OCI-LY7 (cell line): ENCODE measurements around the gene CDKAL1. TPM values are rescaled to one million over a fixed set of nuclear protein-coding genes. Genes with fewer than 3 reads are reported as not detected.

Source experiments
- BruUV-seq: library from RNA; stranded (reverse); fragments of 400-500 nt; replicated peaks from 2 replicates; lab custom pipeline; 2021; lab: Mats Ljungman, UMichigan
- CTCF ChIA-PET: fragments of 300-600 bp; sonication (Branson Sonifier 250); formaldehyde crosslinking; loops from one replicate; lab custom pipeline; 2022; ENCODE audit warnings: antibody characterized with exemption; ENCODE audit not compliant: unreplicated experiment; lab: Charles Lee
- POLR2A ChIA-PET: fragments of 300-600 bp; sonication (Branson Sonifier 250); formaldehyde crosslinking; loops from one replicate; lab custom pipeline; 2022; ENCODE audit warnings: antibody characterized with exemption; lab: Charles Lee
- DNase-seq: peaks from one replicate; pipeline ENCODE4 v3.0.0-alpha.2; 2015; ENCODE audit warnings: low spot score
- H2AFZ ChIP-seq: fragments of 200-600 bp; sonication (generic), shearing (Covaris generic); 2 replicates; pipeline ENCODE4 v1.6.1; 2014; ENCODE audit warnings: mild to moderate bottlenecking, antibody characterized with exemption, low read length, moderate library complexity
- H3K27ac ChIP-seq: fragments of 200-600 bp; sonication (generic); 2 replicates; pipeline ENCODE4 v1.5.1; 2014; ENCODE audit warnings: mixed run types, low read depth, mild to moderate bottlenecking, moderate library complexity, low read length, inconsistent platforms; ENCODE audit not compliant: poor library complexity, severe bottlenecking
- H3K36me3 ChIP-seq: fragments of 200-600 bp; sonication (generic); 2 replicates; pipeline ENCODE4 v1.6.1; 2014; ENCODE audit warnings: mild to moderate bottlenecking, antibody characterized with exemption, low read length, moderate library complexity, mixed read lengths; ENCODE audit not compliant: insufficient read depth
- H3K4me1 ChIP-seq: fragments of 200-600 bp; sonication (generic); 2 replicates; pipeline ENCODE4 v1.5.1; 2014; ENCODE audit warnings: mild to moderate bottlenecking, low read length; ENCODE audit not compliant: insufficient read depth, poor library complexity, severe bottlenecking
- H3K4me2 ChIP-seq: fragments of 200-600 bp; sonication (generic); 2 replicates; pipeline ENCODE4 v1.6.1; 2014; ENCODE audit warnings: mild to moderate bottlenecking, low read length
- H3K4me3 ChIP-seq: fragments of 200-600 bp; sonication (generic); 2 replicates; pipeline ENCODE4 v1.5.1; 2014; ENCODE audit warnings: mild to moderate bottlenecking, low read depth, low read length; ENCODE audit not compliant: poor library complexity, severe bottlenecking
- H3K79me2 ChIP-seq: fragments of 200-600 bp; sonication (generic); 2 replicates; pipeline ENCODE4 v1.6.1; 2016; ENCODE audit warnings: low read depth, mild to moderate bottlenecking, low read length, moderate library complexity, mixed read lengths; ENCODE audit not compliant: insufficient read depth
- H3K9me2 ChIP-seq: fragments of 200-600 bp; sonication (generic); 2 replicates; pipeline ENCODE4 v1.6.1; 2016; ENCODE audit warnings: mild to moderate bottlenecking, low read length, mixed read lengths; ENCODE audit not compliant: insufficient read depth
- H3K9me3 ChIP-seq: fragments of 200-600 bp; sonication (generic); 2 replicates; pipeline ENCODE4 v1.6.1; 2014; ENCODE audit warnings: mild to moderate bottlenecking, mixed run types, low read length, mixed read lengths
- H4K20me1 ChIP-seq: fragments of 200-600 bp; sonication (generic); 2 replicates; pipeline ENCODE4 v1.6.1; 2014; ENCODE audit warnings: mild to moderate bottlenecking, antibody characterized with exemption, low read length, moderate library complexity, mixed read lengths; ENCODE audit not compliant: insufficient read depth
- EZH2phosphoT487 ChIP-seq: fragments of 200-600 bp; sonication (generic); IDR thresholded peaks from 2 replicates; pipeline ENCODE4 v1.6.1; 2018; ENCODE audit warnings: low read depth, borderline replicate concordance, mild to moderate bottlenecking, mixed run types, antibody characterized with exemption, low read length, moderate library complexity, mixed read lengths
- intact Hi-C: fragments of 100-400 bp; cut with micrococcal nuclease; formaldehyde crosslinking; loops from one replicate; pipeline ENCODE4 v1.10.0; 2022; ENCODE audit not compliant: unreplicated experiment
- total RNA-seq, 2 experiments: library from RNA; depleted of rRNA in 1 of 2; stranded (reverse); fragments of >200 nt in 1 of 2; shearing (Covaris generic) in 1 of 2; gene quantifications; 2 replicates each; pipeline ENCODE4 v1.2.3, GENCODE V29; 2014 to 2022
- TF ChIP-seq, protein P1 (sequence below): fragments of 200-600 bp; sonication (generic); conservative IDR thresholded peaks from 2 replicates; pipeline ENCODE4 v1.5.1; 2014; ENCODE audit warnings: mild to moderate bottlenecking, antibody characterized with exemption, low read length, moderate library complexity, mixed read lengths

Gene CDKAL1
- total RNA-seq, 2 experiments from 2014 or later, result 19.9 to 21.1 TPM

DNA sequence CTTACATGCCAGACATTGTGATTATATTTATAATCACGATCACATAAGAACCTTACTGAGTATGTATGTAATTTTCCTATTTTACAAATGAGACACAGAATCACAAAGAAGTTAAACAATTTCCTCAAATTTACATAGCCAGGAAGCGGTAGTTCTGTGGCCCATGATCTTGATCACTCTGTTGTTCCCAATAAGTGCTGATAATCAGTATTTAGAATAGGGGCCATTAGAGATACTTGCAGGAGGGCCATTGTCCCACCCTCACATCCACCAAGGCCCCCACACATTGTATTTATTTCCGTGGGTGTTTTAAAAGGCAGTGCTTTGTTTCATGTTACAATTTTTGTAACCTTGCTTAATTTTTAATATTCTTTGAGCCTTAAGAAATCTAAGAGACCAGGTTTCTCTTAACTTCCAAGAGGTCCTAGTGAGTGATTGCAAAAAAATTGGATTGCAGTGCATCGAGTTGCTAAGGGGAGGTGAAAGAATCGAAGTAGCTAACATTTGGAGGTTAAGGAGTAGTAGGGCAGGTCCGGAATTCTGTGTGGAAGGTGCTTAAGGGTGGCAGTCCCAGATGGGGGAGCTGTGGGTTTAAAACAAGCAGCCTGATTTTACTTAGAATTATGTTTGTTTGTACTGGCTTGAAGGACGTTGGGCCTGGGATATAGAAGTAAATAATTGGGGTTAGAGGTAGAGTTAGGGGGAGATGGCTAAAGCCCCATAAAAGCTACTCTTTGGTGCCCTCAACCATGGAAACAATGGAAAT is 339.4 kb downstream of the CDKAL1 start:
- Histone ChIP-seq H3K79me2 (no peaks in the 10 kb centered on the region), H3K9me2 (no peaks in the 10 kb centered on the region), H3K4me1 (no peaks in the 10 kb centered on the region), H4K20me1 (no peaks in the 10 kb centered on the region), H2AFZ (no peak overlapping the region), H3K4me2 (no peak overlapping the region), H3K9me3 (no peaks in the 10 kb centered on the region), H3K36me3 (no peaks in the 10 kb centered on the region), H3K4me3 (no peak overlapping the region), H3K27ac (no peak overlapping the region)
- DNase-seq, result no peak
- BruUV-seq, result no TSS peak
- TF ChIP-seq, protein P1, sequence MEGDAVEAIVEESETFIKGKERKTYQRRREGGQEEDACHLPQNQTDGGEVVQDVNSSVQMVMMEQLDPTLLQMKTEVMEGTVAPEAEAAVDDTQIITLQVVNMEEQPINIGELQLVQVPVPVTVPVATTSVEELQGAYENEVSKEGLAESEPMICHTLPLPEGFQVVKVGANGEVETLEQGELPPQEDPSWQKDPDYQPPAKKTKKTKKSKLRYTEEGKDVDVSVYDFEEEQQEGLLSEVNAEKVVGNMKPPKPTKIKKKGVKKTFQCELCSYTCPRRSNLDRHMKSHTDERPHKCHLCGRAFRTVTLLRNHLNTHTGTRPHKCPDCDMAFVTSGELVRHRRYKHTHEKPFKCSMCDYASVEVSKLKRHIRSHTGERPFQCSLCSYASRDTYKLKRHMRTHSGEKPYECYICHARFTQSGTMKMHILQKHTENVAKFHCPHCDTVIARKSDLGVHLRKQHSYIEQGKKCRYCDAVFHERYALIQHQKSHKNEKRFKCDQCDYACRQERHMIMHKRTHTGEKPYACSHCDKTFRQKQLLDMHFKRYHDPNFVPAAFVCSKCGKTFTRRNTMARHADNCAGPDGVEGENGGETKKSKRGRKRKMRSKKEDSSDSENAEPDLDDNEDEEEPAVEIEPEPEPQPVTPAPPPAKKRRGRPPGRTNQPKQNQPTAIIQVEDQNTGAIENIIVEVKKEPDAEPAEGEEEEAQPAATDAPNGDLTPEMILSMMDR, result 0 out of 2 replicates have a peak, but pooled peaks have one; percentile 10
- TF ChIP-seq EZH2phosphoT487, result no peak
- intact Hi-C loops, result no loop called here
- POLR2A ChIA-PET, result interaction anchor here (0.6 to 0.9 kb wide), 2 partner anchors 11 to 672 kb away, joined by 3 read pairs; no protein-coding TSS in a partner anchor
- CTCF ChIA-PET, result no interaction called here

DNA sequence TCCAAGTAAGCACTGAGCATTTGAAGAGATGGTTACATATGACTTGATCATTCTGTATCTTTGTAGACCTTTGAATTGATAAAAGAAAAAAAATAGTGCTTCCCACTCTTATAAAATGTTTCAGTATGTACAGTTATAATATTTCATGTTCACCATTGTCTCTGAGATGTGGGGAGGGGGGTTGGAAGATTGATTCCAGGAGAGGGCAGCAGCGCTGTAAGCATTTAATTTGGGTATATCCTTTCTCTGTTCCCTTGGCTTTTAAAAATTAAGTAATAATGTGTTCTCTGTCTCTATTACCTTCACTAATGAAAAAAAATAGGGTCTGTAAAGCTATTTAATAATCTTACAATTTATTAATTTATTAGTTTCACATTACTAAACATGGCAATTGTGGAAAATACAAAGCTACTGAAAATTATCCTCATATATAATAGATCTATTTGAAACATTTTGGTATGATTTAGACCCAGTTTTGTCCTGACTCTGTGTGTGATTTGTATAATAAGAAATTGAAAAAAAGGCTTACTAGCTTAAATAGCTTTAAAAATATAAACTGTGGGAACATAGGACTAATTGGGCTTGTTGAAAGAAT is 341.2 kb downstream of the CDKAL1 start:
- Histone ChIP-seq H3K4me3 (no peak overlapping the region), H4K20me1 (no peaks in the 10 kb centered on the region), H3K36me3 (no peaks in the 10 kb centered on the region), H3K4me1 (no peaks in the 10 kb centered on the region), H3K9me2 (no peaks in the 10 kb centered on the region), H3K79me2 (no peaks in the 10 kb centered on the region), H3K27ac (no peak overlapping the region), H2AFZ (no peak overlapping the region), H3K4me2 (no peak overlapping the region), H3K9me3 (no peaks in the 10 kb centered on the region)
- intact Hi-C loops, result no loop called here
- no TSS peak for BruUV-seq
- ChIA-PET CTCF (no interaction called here), POLR2A (interaction anchor here (1.1 to 1.5 kb wide), 2 partner anchors 8 to 98 kb away, joined by 3 to 6 read pairs; no protein-coding TSS in a partner anchor)
- no peak for DNase-seq
- TF ChIP-seq, protein P1, result peak; percentile 49
- no peak for TF ChIP-seq EZH2phosphoT487
